Measurements from ENCODE around the gene COL4A1.

Gene COL4A1

DNA sequence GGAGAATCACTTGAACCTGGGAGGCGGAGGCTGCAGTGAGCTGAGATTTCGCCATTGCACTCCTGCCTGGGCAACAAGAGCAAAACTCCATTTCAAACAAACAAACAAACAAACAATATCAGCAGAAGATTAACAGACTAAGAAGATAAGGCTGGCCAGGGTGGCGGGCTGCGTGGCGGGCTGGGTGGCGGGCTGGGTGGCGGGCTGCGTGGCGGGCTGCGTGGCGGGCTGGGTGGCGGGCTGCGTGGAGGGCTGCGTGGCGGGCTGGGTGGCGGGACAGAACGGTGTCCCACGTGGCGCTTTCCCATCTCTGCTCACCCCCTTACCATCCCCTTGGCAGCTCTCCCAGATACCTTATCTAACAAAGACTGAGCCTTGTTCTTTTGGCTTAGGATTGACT lies 196.2 kb downstream of the COL4A1 start:
- ChIA-PET CTCF (no interaction called here), POLR2A (no interaction called here)
- DNase-seq (ENCODE audit: extremely low spot score), result no peak
- TF ChIP-seq SP1 (IDR thresholded peaks at IDR 0.05), result no peak
- no peak for TF ChIP-seq FOXK2 (IDR thresholded peaks at IDR 0.05)
- no peak for TF ChIP-seq ARNT (IDR thresholded peaks at IDR 0.05)
- TF ChIP-seq LEF1 (IDR thresholded peaks at IDR 0.05; ENCODE audit: borderline replicate concordance), result no peak
- no peak for TF ChIP-seq FOXA1 (IDR thresholded peaks at IDR 0.05)
- no peak for TF ChIP-seq SUZ12 (IDR thresholded peaks at IDR 0.05)
- TF ChIP-seq BHLHE40 (IDR thresholded peaks at IDR 0.05; ENCODE audit: borderline replicate concordance), result no peak
- no peak for TF ChIP-seq NFRKB (IDR thresholded peaks at IDR 0.05)
- no peak for TF ChIP-seq ELF4 (IDR thresholded peaks at IDR 0.05)
- TF ChIP-seq, protein P1, sequence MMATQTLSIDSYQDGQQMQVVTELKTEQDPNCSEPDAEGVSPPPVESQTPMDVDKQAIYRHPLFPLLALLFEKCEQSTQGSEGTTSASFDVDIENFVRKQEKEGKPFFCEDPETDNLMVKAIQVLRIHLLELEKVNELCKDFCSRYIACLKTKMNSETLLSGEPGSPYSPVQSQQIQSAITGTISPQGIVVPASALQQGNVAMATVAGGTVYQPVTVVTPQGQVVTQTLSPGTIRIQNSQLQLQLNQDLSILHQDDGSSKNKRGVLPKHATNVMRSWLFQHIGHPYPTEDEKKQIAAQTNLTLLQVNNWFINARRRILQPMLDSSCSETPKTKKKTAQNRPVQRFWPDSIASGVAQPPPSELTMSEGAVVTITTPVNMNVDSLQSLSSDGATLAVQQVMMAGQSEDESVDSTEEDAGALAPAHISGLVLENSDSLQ (IDR thresholded peaks at IDR 0.05), result no peak
- no peak for TF ChIP-seq HDGF (IDR thresholded peaks at IDR 0.05; ENCODE audit: borderline replicate concordance)
- TF ChIP-seq FOXM1 (IDR thresholded peaks at IDR 0.05; ENCODE audit: borderline replicate concordance), result no peak
- no peak for TF ChIP-seq L3MBTL2 (conservative IDR thresholded peaks at IDR 0.05)
- no peak for TF ChIP-seq TARDBP (IDR thresholded peaks at IDR 0.05)
- no peak for TF ChIP-seq ZNF384 (IDR thresholded peaks at IDR 0.05)
- TF ChIP-seq CTBP1 (IDR thresholded peaks at IDR 0.05; ENCODE audit: borderline replicate concordance), result no peak

DNA sequence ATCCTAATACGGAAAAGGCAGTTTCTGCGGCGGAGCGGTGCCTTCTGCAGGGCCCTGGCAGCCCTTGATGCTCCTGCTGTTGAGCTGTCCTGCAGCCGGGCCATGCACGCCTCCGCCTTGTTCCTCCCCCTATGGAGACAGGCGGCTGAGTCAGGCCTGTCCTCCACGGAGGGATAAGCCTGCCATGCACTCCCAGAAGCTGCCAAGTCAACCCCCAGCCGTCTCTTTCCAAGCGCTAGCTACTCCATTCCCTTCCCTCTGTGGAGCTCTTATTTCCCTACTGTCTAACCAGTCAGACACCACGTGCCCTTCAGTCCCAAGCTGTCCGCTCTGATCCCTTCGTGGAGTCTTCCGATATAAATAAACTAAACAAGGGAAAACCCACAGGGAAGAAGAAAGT lies 197.0 kb downstream of the COL4A1 start:
- DNase-seq (ENCODE audit: extremely low spot score), result no peak
- TF ChIP-seq, protein P1 (IDR thresholded peaks at IDR 0.05), result no peak
- TF ChIP-seq CTBP1 (IDR thresholded peaks at IDR 0.05; ENCODE audit: borderline replicate concordance), result no peak
- no peak for TF ChIP-seq ZNF384 (IDR thresholded peaks at IDR 0.05)
- no peak for TF ChIP-seq L3MBTL2 (conservative IDR thresholded peaks at IDR 0.05)
- no peak for TF ChIP-seq FOXA1 (IDR thresholded peaks at IDR 0.05)
- no peak for TF ChIP-seq SP1 (IDR thresholded peaks at IDR 0.05)
- TF ChIP-seq HDGF (IDR thresholded peaks at IDR 0.05; ENCODE audit: borderline replicate concordance), result no peak
- no peak for TF ChIP-seq FOXK2 (IDR thresholded peaks at IDR 0.05)
- TF ChIP-seq BHLHE40 (IDR thresholded peaks at IDR 0.05; ENCODE audit: borderline replicate concordance), result no peak
- TF ChIP-seq FOXM1 (IDR thresholded peaks at IDR 0.05; ENCODE audit: borderline replicate concordance), result no peak
- TF ChIP-seq LEF1 (IDR thresholded peaks at IDR 0.05; ENCODE audit: borderline replicate concordance), result no peak
- TF ChIP-seq ELF4 (IDR thresholded peaks at IDR 0.05), result no peak
- TF ChIP-seq ARNT (IDR thresholded peaks at IDR 0.05), result no peak
- no peak for TF ChIP-seq SUZ12 (IDR thresholded peaks at IDR 0.05)
- TF ChIP-seq NFRKB (IDR thresholded peaks at IDR 0.05), result no peak
- no peak for TF ChIP-seq TARDBP (IDR thresholded peaks at IDR 0.05)
- ChIA-PET CTCF (no interaction called here), POLR2A (no interaction called here)

DNA sequence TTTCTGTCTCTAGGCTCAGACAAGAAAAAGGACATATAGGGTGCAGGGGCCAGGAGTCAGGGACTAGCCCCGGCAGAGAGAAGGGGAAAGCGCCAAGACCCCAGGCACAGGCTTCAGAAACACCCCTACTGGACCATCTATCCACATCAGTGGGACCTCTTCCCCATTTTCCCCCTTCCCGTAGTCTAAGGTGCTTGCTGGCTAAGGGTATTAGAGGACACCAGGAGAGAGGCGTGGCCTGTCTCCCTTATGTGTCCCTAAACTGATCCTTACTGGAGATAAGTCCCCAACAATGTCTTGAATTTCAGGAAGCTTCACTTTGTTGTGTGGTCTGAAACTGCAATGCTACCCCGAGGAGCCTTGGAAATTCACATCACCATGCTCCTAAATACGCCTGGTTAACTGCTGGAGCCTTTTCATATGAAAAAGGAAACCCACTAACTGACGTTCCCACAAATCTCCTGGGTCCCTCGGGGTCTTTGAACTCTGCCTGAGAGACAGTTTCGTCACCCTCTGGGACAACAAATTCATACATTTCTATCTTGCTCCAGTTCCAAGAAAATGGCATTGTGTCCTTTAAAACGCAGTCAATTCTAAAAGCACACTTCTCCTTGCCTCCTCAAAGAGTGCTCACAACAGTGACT lies 197.7 kb downstream of the COL4A1 start:
- ChIA-PET POLR2A (no interaction called here), CTCF (no interaction called here)
- no peak for DNase-seq (ENCODE audit: extremely low spot score)

DNA sequence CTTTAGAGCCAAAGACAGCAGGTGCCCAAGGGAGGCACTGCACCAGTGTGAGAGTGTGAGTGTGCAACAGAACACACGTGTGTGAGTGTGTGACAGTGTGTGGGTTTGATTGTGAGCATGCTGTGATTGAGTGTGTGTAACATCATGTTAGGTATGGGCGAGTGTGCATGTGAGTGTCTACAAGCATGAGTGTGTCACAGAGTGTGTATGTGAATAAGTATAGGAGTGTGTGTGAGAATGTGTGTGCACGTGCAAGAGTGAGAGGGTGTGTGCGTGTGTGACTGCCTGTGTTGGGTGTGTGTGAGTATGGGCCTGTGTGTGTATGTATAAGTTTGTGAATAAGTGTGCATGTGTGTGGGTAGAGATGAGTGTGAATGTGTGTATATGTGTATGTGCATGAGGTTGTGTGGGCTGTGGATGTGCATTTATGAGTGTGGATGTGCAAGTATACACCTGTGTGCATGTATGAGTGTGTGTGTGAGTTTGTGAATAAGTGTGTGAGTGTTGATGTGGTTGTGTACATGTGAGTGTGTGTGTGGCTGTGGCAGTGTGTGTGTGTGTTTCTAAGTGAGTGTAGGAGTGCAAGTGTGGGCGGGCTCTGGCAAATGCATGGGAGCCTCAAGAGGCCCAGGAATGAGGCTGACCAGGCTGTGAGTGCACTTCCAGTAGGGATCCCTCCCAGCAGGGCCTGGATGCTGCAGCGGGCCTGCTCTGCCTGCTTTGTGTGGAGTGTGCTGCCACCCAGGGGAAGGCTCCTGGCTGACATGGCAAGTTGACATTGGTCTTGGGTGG lies 198.4 kb downstream of the COL4A1 start:
- TF ChIP-seq CTBP1 (IDR thresholded peaks at IDR 0.05; ENCODE audit: borderline replicate concordance) (no peak), BHLHE40 (IDR thresholded peaks at IDR 0.05; ENCODE audit: borderline replicate concordance) (no peak), FOXK2 (IDR thresholded peaks at IDR 0.05) (no peak), ARNT (IDR thresholded peaks at IDR 0.05) (no peak), FOXM1 (IDR thresholded peaks at IDR 0.05; ENCODE audit: borderline replicate concordance) (no peak), NFRKB (IDR thresholded peaks at IDR 0.05) (no peak), ZNF384 (IDR thresholded peaks at IDR 0.05) (no peak), SP1 (IDR thresholded peaks at IDR 0.05) (no peak), HDGF (IDR thresholded peaks at IDR 0.05; ENCODE audit: borderline replicate concordance) (no peak), LEF1 (IDR thresholded peaks at IDR 0.05; ENCODE audit: borderline replicate concordance) (no peak), SUZ12 (IDR thresholded peaks at IDR 0.05) (no peak), ELF4 (IDR thresholded peaks at IDR 0.05) (no peak)
- TF ChIP-seq, protein P1 (IDR thresholded peaks at IDR 0.05), result no peak
- POLR2A ChIA-PET, result no interaction called here
- DNase-seq (ENCODE audit: extremely low spot score), result peak; percentile 38
- CTCF ChIA-PET, result no interaction called here

More for the DNA sequence above, 197.7 kb downstream of the COL4A1 start:
- TF ChIP-seq ZNF384 (IDR thresholded peaks at IDR 0.05) (no peak), LEF1 (IDR thresholded peaks at IDR 0.05; ENCODE audit: borderline replicate concordance) (no peak), FOXK2 (IDR thresholded peaks at IDR 0.05) (no peak), HDGF (IDR thresholded peaks at IDR 0.05; ENCODE audit: borderline replicate concordance) (no peak)

DNA sequence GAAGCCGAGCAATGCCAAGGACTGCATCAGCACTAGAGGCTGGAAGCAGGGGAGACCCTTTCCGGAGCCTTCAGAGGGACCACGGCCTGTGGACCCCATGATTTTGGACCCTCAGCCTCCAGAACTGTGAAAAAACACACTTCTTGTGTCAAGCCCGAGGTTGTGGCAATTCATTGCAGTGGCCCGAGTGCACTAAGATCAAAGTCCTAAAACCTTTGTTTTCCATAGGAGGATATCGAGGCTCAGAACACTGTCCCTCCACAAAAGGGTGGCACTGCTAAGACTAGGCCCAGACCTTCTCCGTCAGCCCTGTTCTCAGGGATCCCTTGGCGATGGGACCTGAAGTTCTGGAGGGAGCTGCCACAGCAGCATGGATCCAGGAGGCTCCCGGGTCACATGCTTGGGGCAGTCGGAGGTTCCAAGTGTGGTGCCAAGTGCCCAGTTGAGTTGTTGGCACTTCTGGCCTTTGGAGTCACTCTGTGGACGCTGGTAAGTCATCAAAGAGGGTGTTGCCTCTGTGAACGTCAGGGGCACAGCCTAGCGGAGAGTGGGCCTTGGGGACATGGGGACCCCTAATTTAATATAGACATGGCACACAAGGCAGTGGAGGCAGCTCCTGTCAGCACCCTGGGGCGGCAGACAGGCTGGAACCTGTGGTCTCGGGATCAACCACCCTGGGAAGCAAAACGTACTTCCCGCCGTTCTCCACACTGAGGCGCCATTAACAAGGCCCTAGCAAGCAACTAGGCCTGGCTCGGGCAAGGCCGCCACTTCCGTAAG lies 199.2 kb downstream of the COL4A1 start:
- POLR2A ChIA-PET, result no interaction called here
- DNase-seq (ENCODE audit: extremely low spot score), result no peak
- TF ChIP-seq, protein P1 (IDR thresholded peaks at IDR 0.05), result no peak
- no peak for TF ChIP-seq SUZ12 (IDR thresholded peaks at IDR 0.05)
- no peak for TF ChIP-seq FOXM1 (IDR thresholded peaks at IDR 0.05; ENCODE audit: borderline replicate concordance)
- CTCF ChIA-PET, result no interaction called here

Data from HEK293T (cell line).